BLaER1 (cell line): Measurements from ENCODE around the gene ZMIZ2.

Experiments used
- H3K27ac ChIP-seq: shearing (Covaris generic); formaldehyde crosslinking; 2 replicates; pipeline ENCODE4 v1.8.1; 2022
- H3K27me3 ChIP-seq: shearing (Covaris generic); formaldehyde crosslinking; 2 replicates; pipeline ENCODE4 v1.8.1; 2022
- H3K36me3 ChIP-seq: shearing (Covaris generic); formaldehyde crosslinking; 2 replicates; pipeline ENCODE4 v1.8.1; 2022
- H3K4me1 ChIP-seq: shearing (Covaris generic); formaldehyde crosslinking; 2 replicates; pipeline ENCODE4 v1.8.1; 2022
- H3K4me2 ChIP-seq: shearing (Covaris generic); formaldehyde crosslinking; 2 replicates; pipeline ENCODE4 v1.8.1; 2022
- H3K4me3 ChIP-seq: shearing (Covaris generic); formaldehyde crosslinking; 2 replicates; pipeline ENCODE4 v1.8.1; 2022
- H3K9ac ChIP-seq: shearing (Covaris generic); formaldehyde crosslinking; 2 replicates; pipeline ENCODE4 v1.8.1; 2022
- H3K9me3 ChIP-seq: shearing (Covaris generic); formaldehyde crosslinking; 2 replicates; pipeline ENCODE4 v1.8.1; 2022
- H4K20me1 ChIP-seq: shearing (Covaris generic); formaldehyde crosslinking; 2 replicates; pipeline ENCODE4 v1.8.1; 2022
- Cebpa-rat ChIP-seq: shearing (Covaris generic); IDR thresholded peaks from 2 replicates; pipeline ENCODE4 v1.8.1; 2022

ZMIZ2 gene

DNA sequence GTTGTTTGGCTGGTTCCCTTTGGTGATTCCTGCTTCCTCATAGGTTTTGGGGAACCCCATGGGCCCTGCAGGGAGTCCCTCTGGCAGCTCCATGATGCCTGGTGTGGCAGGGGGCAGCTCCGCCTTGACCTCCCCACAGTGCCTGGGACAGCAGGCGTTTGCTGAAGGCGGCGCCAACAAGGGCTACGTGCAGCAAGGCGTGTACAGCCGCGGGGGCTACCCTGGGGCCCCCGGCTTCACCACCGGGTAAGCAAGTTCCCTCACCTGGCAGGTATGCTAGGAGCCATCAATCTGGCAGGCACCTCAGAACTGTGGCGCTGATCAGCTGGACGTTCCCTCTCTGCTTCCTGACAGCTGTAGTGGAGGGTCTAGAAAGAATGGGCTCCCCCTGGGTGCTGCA is 8.3 kb downstream of the ZMIZ2 start:
- Histone ChIP-seq H3K9me3 (no peaks in the 10 kb centered on the region), H3K4me1 (peaks cover 27% of the 10 kb centered on the region), H3K27ac (no peak overlapping the region), H3K4me2 (no peak overlapping the region), H3K4me3 (no peak overlapping the region), H3K36me3 (peaks cover 74% of the 10 kb centered on the region), H4K20me1 (peaks cover 55% of the 10 kb centered on the region), H3K9ac (no peak overlapping the region), H3K27me3 (no peaks in the 10 kb centered on the region)
- TF ChIP-seq Cebpa-rat, result no peak

DNA sequence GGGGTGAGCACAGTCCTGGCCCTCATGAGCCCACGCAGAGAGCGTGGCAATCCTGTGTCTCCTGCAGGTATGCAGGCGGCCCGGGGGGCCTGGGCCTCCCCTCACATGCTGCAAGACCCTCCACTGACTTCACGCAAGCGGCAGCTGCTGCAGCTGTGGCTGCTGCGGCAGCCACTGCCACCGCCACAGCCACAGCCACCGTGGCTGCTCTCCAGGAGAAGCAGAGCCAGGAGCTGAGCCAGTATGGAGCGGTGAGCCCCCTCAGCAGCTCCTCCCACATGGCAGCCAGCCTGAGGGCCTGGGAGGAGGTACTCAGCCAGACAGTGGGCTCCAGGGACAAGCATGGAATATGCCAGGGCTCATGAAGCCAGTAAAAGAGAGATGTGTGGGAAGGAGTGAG is 8.7 kb downstream of the ZMIZ2 start:
- H3K36me3 ChIP-seq, result peaks cover 78% of the 10 kb centered on the region
- H3K4me2 ChIP-seq, result no peak overlapping the region
- no peak for TF ChIP-seq Cebpa-rat
- H3K27ac ChIP-seq, result no peak overlapping the region
- H3K4me3 ChIP-seq, result no peak overlapping the region
- no peak overlapping the region for H3K9ac ChIP-seq
- H3K9me3 ChIP-seq, result no peaks in the 10 kb centered on the region
- peaks cover 51% of the 10 kb centered on the region for H4K20me1 ChIP-seq
- H3K4me1 ChIP-seq, result peaks cover 23% of the 10 kb centered on the region
- H3K27me3 ChIP-seq, result no peaks in the 10 kb centered on the region

DNA sequence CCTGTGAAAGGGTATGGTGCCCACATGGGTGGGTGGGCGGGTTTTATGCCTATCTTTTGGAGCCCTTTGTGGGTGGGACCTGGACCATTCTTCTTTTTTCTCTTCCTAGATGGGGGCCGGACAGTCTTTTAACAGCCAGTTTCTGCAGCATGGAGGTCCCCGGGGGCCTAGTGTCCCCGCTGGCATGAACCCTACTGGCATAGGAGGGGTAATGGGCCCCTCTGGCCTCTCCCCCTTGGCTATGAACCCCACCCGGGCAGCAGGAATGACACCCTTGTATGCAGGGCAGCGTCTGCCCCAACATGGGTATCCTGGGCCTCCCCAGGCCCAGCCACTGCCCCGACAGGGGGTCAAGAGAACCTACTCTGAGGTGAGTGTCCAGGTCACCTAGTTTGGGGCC is 9.1 kb downstream of the ZMIZ2 start:
- TF ChIP-seq Cebpa-rat, result no peak
- H3K27me3 ChIP-seq, result no peaks in the 10 kb centered on the region
- no peak overlapping the region for H3K4me2 ChIP-seq
- no peak overlapping the region for H3K27ac ChIP-seq
- H3K4me3 ChIP-seq, result no peak overlapping the region
- H3K9ac ChIP-seq, result no peak overlapping the region
- H3K36me3 ChIP-seq, result peaks cover 82% of the 10 kb centered on the region
- H4K20me1 ChIP-seq, result peaks cover 46% of the 10 kb centered on the region
- peaks cover 19% of the 10 kb centered on the region for H3K4me1 ChIP-seq
- no peaks in the 10 kb centered on the region for H3K9me3 ChIP-seq

GRCh38 chr7:44759246-44759645 is 10.6 kb downstream of the ZMIZ2 start:
- no peak for TF ChIP-seq Cebpa-rat
- Histone ChIP-seq H3K9me3 (no peaks in the 10 kb centered on the region), H3K36me3 (peaks cover 96% of the 10 kb centered on the region), H3K4me3 (no peak overlapping the region), H3K9ac (no peak overlapping the region), H3K27me3 (no peaks in the 10 kb centered on the region), H3K4me1 (peaks cover 4% of the 10 kb centered on the region; the same call in 1 of the 2 replicates), H3K4me2 (no peak overlapping the region), H4K20me1 (peaks cover 31% of the 10 kb centered on the region), H3K27ac (no peak overlapping the region)

DNA sequence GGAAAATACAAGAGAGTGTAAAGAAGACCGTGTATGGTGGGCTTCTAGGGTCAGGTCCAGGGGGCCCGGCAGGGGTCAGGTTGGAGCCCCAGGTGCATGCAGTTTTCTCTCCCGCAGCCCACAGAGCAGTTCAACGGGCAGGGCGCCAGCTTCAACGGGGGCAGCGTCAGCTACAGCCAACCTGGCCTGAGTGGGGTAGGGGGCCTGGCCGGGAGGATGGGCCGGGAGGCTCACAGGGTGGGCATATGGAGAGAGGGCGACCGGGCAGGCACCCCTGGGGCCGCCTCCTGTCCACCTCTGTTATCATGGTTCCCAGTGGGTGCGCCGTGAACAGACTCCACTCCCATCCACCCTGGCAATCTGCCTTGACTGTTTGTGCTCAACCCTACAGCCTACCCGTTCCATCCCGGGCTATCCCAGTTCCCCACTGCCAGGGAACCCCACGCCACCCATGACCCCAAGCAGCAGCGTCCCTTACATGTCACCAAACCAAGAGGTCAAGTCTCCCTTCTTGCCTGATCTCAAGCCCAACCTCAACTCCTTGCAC is 11.5 kb downstream of the ZMIZ2 start:
- Histone ChIP-seq H3K4me1 (no peaks in the 10 kb centered on the region), H3K9ac (no peak overlapping the region), H3K4me3 (no peak overlapping the region), H3K27me3 (no peaks in the 10 kb centered on the region), H3K9me3 (no peaks in the 10 kb centered on the region), H4K20me1 (peaks cover 23% of the 10 kb centered on the region), H3K27ac (no peak overlapping the region), H3K4me2 (no peak overlapping the region), H3K36me3 (peaks cover 98% of the 10 kb centered on the region)
- no peak for TF ChIP-seq Cebpa-rat

- H4K20me1 ChIP-seq, result peaks cover 9% of the 10 kb centered on the region
- no peak overlapping the region for H3K4me2 ChIP-seq
- H3K27me3 ChIP-seq, result no peaks in the 10 kb centered on the region
- H3K9ac ChIP-seq, result no peak overlapping the region
- H3K4me1 ChIP-seq, result no peaks in the 10 kb centered on the region
- no peaks in the 10 kb centered on the region for H3K9me3 ChIP-seq
- H3K4me3 ChIP-seq, result no peak overlapping the region
- H3K27ac ChIP-seq, result no peak overlapping the region
- peaks cover 98% of the 10 kb centered on the region for H3K36me3 ChIP-seq
- no peak for TF ChIP-seq Cebpa-rat
Measured at GRCh38 chr7:44761207-44762161, 12.8 kb downstream of the ZMIZ2 start.

DNA sequence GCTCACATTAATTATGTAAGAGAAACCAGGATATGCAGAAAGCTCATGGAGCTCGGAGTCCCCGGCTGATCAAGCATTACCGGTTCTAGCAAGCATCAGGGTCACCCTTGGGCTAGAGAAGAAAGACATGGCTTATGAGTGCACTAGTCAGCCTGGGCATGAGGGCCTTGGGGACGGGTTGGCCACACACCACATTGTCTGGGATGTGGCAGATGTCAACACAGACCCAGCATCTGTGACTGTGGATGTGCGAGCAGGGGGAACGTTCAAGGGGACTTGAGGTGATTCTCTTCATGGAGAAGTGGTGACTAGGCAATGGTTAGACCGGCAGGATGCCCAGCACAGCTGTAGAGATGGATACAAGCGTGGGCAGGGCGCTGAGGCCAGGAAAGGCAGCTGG is 13.7 kb downstream of the ZMIZ2 start:
- no peak overlapping the region for H3K4me3 ChIP-seq

GRCh38 chr7:44762726-44763522 is 14.3 kb downstream of the ZMIZ2 start:
- TF ChIP-seq Cebpa-rat, result no peak
- Histone ChIP-seq H3K9me3 (no peaks in the 10 kb centered on the region), H3K9ac (no peak overlapping the region), H3K4me3 (no peak overlapping the region), H3K36me3 (peaks cover 99% of the 10 kb centered on the region), H3K4me2 (no peak overlapping the region), H3K27ac (no peak overlapping the region), H3K27me3 (no peaks in the 10 kb centered on the region), H3K4me1 (peaks cover 11% of the 10 kb centered on the region), H4K20me1 (0 out of 2 replicates have a peak, but pooled peaks cover 9% of the 10 kb centered on the region)

More for the DNA sequence above, 13.7 kb downstream of the ZMIZ2 start:
- Histone ChIP-seq H3K36me3 (peaks cover 98% of the 10 kb centered on the region), H3K4me2 (no peak overlapping the region), H3K4me1 (peaks cover 5% of the 10 kb centered on the region), H4K20me1 (peaks cover 6% of the 10 kb centered on the region; the same call in 1 of the 2 replicates), H3K9me3 (no peaks in the 10 kb centered on the region), H3K9ac (no peak overlapping the region), H3K27me3 (no peaks in the 10 kb centered on the region), H3K27ac (no peak overlapping the region)
- TF ChIP-seq Cebpa-rat, result no peak

DNA sequence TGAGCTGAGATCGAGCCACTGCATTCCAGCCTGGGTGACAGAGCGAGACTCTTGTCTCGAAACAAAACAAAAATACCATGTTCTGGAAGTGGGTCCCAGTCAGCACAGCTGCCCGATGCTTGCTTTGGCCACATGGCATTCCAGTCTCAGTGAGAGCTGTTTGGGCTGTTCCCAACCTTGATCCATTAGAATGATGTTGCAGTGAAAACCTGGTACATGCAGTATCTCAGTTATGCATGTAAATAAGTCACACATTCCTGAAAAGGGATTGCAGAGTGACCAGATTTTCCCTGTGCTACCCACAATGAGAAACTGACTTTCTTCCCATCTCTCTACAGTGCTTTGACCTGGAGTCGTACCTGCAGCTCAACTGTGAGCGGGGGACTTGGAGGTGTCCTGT is 15.4 kb downstream of the ZMIZ2 start:
- no peaks in the 10 kb centered on the region for H3K27me3 ChIP-seq
- H3K4me2 ChIP-seq, result no peak overlapping the region
- H3K27ac ChIP-seq, result no peak overlapping the region
- peaks cover 18% of the 10 kb centered on the region for H3K4me1 ChIP-seq
- H4K20me1 ChIP-seq, result 0 out of 2 replicates have a peak, but pooled peaks cover 9% of the 10 kb centered on the region
- TF ChIP-seq Cebpa-rat, result no peak
- no peaks in the 10 kb centered on the region for H3K9me3 ChIP-seq
- no peak overlapping the region for H3K9ac ChIP-seq
- no peak overlapping the region for H3K4me3 ChIP-seq
- peaks cover 98% of the 10 kb centered on the region for H3K36me3 ChIP-seq
